GM18870 (cell line): ENCODE data around the gene EMILIN2.

Experiments used
- ATAC-seq: cut with Tn5 transposase; IDR thresholded peaks from one replicate; pipeline ENCODE4 v1.9.1; 2021; ENCODE audit warnings: moderate library complexity; ENCODE audit not compliant: unreplicated experiment

EMILIN2 gene

GRCh38 chr18:2872095-2872494 is 25.3 kb downstream of the EMILIN2 start:
- no peak for ATAC-seq

DNA sequence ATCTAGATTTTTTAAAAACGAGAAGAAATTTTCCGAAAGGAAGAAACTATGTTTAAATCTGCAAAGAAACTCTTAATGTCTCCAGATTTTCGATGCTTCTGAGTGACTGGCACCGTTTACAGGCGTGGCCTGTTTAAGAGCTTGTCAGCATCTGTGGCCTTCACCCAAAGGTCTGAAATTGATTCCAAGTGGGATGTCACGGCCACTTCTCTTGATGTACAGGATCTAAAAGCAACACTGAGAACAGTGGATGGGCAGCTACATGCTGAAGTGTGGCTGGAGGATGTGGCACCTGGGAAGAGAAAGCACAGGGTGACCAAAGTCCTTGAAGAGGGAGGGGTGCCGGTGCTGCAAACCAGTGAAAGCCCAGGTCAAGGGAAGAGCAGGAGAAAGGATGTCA is 28.0 kb downstream of the EMILIN2 start:
- ATAC-seq, result no peak

- ATAC-seq, result no peak
Measured at GRCh38 chr18:2878656-2879330, 32.0 kb downstream of the EMILIN2 start.

DNA sequence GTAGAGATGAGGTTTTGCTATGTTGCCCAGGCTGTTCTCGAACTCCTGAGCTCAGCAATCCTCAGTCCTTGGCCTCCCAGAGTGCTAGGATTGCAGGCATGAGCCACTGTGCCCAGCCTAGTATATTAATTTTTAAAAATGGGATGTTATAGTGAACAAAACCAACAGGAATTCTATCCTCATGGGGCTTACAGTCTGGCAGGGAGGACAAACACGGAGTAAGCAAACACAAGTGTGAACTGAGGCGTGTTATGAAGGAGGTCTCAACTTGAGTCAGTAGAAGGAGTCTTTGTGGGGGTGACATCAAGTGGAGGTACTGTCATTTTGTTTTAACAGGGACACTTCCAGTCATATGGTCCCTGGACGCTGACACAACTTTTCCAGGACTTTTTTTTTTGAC is 33.1 kb downstream of the EMILIN2 start:
- ATAC-seq, result no peak

GRCh38 chr18:2880473-2880872 is 33.7 kb downstream of the EMILIN2 start:
- no peak for ATAC-seq

- no peak for ATAC-seq
Measured at GRCh38 chr18:2881088-2881839, 34.5 kb downstream of the EMILIN2 start.

DNA sequence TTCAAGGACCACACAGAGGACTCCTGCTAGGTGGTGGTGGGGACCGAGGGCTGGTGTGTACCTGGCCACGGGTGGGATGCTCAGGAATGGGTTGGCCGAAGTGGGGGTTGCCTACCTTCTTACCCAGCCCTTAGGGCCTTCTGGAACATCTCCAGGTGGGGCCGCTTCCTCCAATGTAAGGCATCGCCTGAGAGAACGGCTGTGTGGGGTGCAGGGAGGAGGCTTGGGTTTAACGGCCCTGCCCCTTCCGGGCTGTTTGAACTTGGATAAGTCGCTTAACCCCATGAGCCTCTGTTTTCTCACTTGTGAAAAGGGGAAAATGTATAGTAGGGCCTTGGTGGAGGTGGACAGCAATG is 35.0 kb downstream of the EMILIN2 start:
- no peak for ATAC-seq

- ATAC-seq, result no peak
Measured at GRCh38 chr18:2882201-2882600, 35.4 kb downstream of the EMILIN2 start.

- ATAC-seq, result no peak
Measured at GRCh38 chr18:2883076-2883735, 36.4 kb downstream of the EMILIN2 start.

- no peak for ATAC-seq
Measured at GRCh38 chr18:2884706-2885285, 38.0 kb downstream of the EMILIN2 start.

DNA sequence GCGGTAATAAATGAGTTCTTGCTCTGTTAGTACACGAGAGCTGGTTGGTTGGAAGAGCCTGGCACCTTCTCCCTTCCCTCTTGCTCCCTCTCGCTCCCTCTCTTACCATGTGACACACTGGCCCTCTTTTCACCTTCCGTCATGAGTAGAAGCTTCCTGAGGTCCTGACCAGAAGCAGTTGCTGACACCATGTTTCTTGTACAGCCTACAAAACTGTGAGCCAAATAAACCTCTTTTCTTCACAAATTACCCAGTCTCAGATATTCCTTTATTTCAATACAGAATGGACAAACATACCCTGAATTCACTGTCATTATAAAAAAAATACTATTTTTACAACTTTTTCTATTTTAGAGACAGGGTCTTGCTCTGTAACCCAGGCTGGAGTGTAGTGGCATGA is 40.7 kb downstream of the EMILIN2 start:
- ATAC-seq, result no peak

DNA sequence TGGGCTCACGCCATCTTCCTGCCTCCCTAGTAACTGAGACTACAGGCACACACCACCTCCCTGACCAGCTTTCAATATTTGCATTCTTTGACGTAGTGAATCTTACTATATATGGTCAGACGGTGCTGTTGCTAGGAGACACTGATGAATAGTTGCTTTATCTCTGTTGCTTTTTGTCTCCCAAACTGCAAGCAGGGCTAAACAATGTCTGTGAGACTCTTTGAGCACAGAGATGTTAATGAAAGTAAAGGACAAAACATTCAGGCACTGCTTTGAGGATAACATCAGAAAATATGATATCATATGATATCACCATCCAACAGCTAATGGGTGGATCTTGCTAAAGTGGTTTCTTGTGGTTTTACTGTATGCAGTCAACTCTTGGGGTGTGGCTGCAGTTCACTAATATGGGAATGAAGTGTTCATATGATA is 43.0 kb downstream of the EMILIN2 start:
- ATAC-seq, result no peak

DNA sequence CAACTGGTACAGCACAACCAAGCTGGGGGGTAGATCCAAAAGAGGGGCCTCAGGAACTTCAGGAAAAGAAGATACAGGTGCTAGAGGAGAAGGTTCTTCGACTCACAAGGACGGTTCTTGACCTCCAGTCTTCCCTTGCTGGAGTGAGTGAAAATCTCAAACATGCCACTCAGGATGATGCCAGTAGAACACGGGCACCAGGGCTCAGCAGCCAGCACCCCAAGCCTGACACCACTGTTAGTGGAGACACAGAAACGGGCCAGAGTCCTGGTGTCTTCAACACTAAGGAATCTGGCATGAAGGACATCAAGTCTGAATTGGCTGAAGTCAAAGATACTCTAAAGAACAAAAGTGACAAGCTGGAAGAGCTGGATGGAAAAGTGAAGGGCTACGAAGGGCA is 43.8 kb downstream of the EMILIN2 start:
- no peak for ATAC-seq

- ATAC-seq, result no peak
Measured at GRCh38 chr18:2891526-2892431, 45.0 kb downstream of the EMILIN2 start.

GRCh38 chr18:2893056-2893455 is 46.2 kb downstream of the EMILIN2 start:
- no peak for ATAC-seq

DNA sequence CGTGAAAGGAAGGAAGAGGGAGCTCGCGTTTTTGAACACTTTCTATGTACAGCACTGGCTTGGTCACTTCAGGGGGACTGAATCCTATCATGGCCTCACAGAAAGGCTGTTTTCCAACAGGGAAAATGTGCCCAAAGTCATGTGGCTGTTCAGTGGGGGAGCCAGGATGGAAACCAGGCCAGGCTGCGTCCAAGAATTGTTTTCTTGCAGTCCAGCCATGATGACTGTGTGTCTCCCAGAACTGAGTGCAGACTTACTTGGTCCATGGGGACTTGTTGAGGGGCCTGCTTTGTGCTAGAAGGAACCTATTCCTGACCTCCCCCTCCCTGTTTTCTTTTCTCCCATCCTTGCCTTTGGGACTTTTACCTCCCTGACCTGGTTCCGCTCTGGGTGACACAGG is 46.9 kb downstream of the EMILIN2 start:
- ATAC-seq, result no peak

DNA sequence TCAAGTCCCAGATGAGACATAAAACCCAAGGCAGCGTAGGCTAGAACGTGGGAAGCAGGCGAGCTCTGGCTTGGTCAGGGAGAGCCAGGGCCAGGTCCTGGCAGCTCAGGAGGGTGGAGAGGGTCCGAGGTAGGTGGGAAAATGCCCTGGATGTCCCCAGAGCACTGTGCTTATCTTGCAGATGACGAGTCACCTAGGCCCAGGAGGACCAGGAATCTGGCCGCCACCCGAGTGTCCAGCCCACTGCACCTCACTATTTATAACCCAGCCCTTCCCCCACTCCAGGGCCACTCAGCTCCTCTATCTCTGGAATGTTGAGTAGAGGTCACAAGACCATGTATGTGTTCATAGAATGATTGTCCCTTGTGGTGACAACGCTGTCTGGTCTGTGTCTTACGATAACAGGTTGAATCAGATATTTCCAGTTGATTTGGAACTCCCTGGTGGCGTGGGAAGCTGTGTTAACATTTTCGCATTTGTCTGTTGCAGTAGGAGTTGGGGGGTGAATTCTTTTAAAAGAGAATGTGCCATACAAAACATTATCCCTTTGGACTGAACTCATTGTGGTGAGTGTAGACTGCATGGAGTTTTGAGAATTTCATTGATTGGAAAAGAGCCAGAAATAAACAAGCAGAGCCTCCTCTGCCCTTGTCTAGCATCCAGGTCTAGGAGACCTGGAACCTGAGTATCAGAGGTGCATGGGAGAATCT is 47.5 kb downstream of the EMILIN2 start:
- no peak for ATAC-seq

DNA sequence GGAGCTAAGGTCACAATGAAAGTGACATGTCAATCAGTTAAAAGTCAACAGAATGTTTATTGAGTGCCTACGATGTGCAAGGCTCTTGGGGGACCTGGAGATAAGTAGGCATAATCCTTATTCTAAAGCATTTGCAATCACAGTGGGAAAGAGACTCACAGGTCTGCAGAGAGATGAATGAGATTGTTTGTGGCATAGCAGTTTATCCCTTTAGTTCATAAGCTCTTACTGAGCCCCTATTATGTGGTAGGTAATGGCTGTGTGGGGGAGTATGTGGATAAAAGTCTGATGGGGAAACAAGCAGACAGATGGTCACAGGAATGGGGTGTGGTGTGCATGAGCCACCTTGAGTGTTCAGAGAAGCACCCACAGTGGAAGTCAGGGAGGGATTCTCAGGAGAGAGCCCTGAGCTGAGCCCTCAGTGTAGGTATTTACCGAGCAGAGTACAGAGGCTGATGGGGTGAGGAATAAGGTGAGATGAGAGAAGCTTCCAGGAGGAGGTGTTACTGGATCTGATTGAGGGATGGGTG is 48.1 kb downstream of the EMILIN2 start:
- no peak for ATAC-seq

- ATAC-seq, result no peak
Measured at GRCh38 chr18:2895391-2895790, 48.6 kb downstream of the EMILIN2 start.

DNA sequence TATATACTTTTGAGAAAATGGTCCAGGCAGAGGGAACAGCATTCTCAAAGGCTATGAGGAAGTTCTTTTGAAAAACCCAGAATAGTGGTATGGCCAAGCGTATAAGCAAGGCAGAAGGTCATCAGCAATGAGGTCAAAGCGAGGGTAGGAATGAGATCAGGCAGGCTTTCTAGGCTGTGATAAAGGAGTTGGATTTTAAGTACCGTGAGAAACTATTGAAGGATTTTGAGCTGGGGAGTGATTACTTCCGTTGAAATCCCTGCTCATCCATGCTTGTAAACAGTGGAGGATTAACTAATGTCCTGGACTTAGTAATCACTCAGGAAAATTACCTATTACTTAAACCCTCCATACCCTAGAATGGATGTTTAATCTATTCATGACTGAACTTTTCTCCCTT is 50.2 kb downstream of the EMILIN2 start:
- ATAC-seq, result no peak
